ENCODE results near the gene ATP2B2.

Gene ATP2B2

GRCh38 chr3:10528046-10528445 lies 22.7 kb upstream of the ATP2B2 start:
- DNase-seq: no peak

- no peak for DNase-seq
These were observed 22.1 kb upstream of the ATP2B2 start for GRCh38 chr3:10527295-10528001.

GRCh38 chr3:10526366-10526765 lies 21.0 kb upstream of the ATP2B2 start:
- no peak for DNase-seq

- no peak for DNase-seq
These were observed 19.5 kb upstream of the ATP2B2 start for GRCh38 chr3:10524799-10525301.

GRCh38 chr3:10524270-10524669 lies 18.9 kb upstream of the ATP2B2 start:
- DNase-seq: no peak

- DNase-seq: no peak
These were observed 18.2 kb upstream of the ATP2B2 start for GRCh38 chr3:10523561-10523960.

- no peak for DNase-seq
These were observed 17.4 kb upstream of the ATP2B2 start for GRCh38 chr3:10522646-10523303.

GRCh38 chr3:10521772-10522441 lies 16.5 kb upstream of the ATP2B2 start:
- no peak for DNase-seq

- no peak for DNase-seq
These were observed 14.7 kb upstream of the ATP2B2 start for GRCh38 chr3:10520072-10520471.

GRCh38 chr3:10519236-10519635 lies 13.8 kb upstream of the ATP2B2 start:
- DNase-seq: no peak

- DNase-seq: no peak
These were observed 13.2 kb upstream of the ATP2B2 start for GRCh38 chr3:10518506-10519150.

GRCh38 chr3:10517627-10518026 lies 12.2 kb upstream of the ATP2B2 start:
- no peak for DNase-seq

GRCh38 chr3:10516544-10517452 lies 11.4 kb upstream of the ATP2B2 start:
- no peak for DNase-seq

- DNase-seq: no peak
These were observed 10.6 kb upstream of the ATP2B2 start for GRCh38 chr3:10515884-10516495.

GRCh38 chr3:10515396-10515795 lies 10.0 kb upstream of the ATP2B2 start:
- DNase-seq: no peak

GRCh38 chr3:10514407-10515069 lies 9.2 kb upstream of the ATP2B2 start:
- DNase-seq: no peak

- no peak for DNase-seq
These were observed 7.9 kb upstream of the ATP2B2 start for GRCh38 chr3:10513306-10513705.

- no peak for DNase-seq
These were observed 7.3 kb upstream of the ATP2B2 start for GRCh38 chr3:10512687-10513086.

- no peak for DNase-seq
These were observed 6.6 kb upstream of the ATP2B2 start for GRCh38 chr3:10511809-10512494.

- no peak for DNase-seq
These were observed 5.5 kb upstream of the ATP2B2 start for GRCh38 chr3:10510743-10511432.
